CD8-positive, alpha-beta memory T cell (primary cell): ENCODE results near the gene TMEM147. TPM values are rescaled to one million over a fixed set of nuclear protein-coding genes. Genes with fewer than 3 reads are reported as not detected.

Experiments
- CTCF ChIA-PET: fragments of 350-600 bp; sonication (Branson Sonifier 250); formaldehyde crosslinking; loops from one replicate; lab custom pipeline; 2021; ENCODE audit warnings: antibody characterized with exemption; lab: Charles Lee
- POLR2A ChIA-PET: fragments of 350-600 bp; sonication (Branson Sonifier 250); formaldehyde crosslinking; loops from one replicate; lab custom pipeline; 2021; ENCODE audit warnings: antibody characterized with exemption; lab: Charles Lee
- DNase-seq, 5 donors: peaks; one replicate each; pipeline versions ENCODE4 v3.0.0 to v3.0.0-alpha.2; 2020 to 2022; ENCODE audit warnings: mixed read lengths in 1 of 5
- H3K27ac ChIP-seq: one replicate; pipeline ENCODE4 v1.7.0; 2013; ENCODE audit warnings: low read depth, mild to moderate bottlenecking, low read length, moderate library complexity
- H3K27me3 ChIP-seq: 2 replicates; pipeline ENCODE4 v1.7.0; 2013; ENCODE audit warnings: low read length, mild to moderate bottlenecking; ENCODE audit not compliant: insufficient read depth, poor library complexity, severe bottlenecking
- H3K36me3 ChIP-seq: 2 replicates; pipeline ENCODE4 v1.7.0; 2013; ENCODE audit warnings: mild to moderate bottlenecking, low read length, moderate library complexity; ENCODE audit not compliant: insufficient read depth
- H3K4me1 ChIP-seq: 2 replicates; pipeline ENCODE4 v1.7.0; 2013; ENCODE audit warnings: mild to moderate bottlenecking, low read length, moderate library complexity; ENCODE audit not compliant: insufficient read depth
- H3K4me3 ChIP-seq: 2 replicates; pipeline ENCODE4 v1.7.0; 2013; ENCODE audit warnings: mild to moderate bottlenecking, low read length
- H3K9me3 ChIP-seq: 2 replicates; pipeline ENCODE4 v1.7.0; 2013; ENCODE audit warnings: mild to moderate bottlenecking, low read length
- H3K27ac Mint-ChIP-seq, 8 donors: one replicate each; pipeline ENCODE4 v1.8.0; 2020 to 2021; ENCODE audit warnings: mixed read lengths in 8 of 8, mild to moderate bottlenecking in 6 of 8, inconsistent platforms in 3 of 8, moderate library complexity in 3 of 8
- H3K27me3 Mint-ChIP-seq, 2 donors: one replicate each; pipeline ENCODE4 v1.8.0; 2020 to 2021; ENCODE audit warnings: mixed read lengths in 2 of 2, mild to moderate bottlenecking in 1 of 2, moderate library complexity in 1 of 2
- H3K36me3 Mint-ChIP-seq, 3 donors: one replicate each; pipeline ENCODE4 v1.8.0; 2020 to 2021; ENCODE audit warnings: mixed read lengths in 3 of 3, inconsistent platforms in 1 of 3, mild to moderate bottlenecking in 1 of 3
- H3K4me1 Mint-ChIP-seq, 3 donors: one replicate each; pipeline ENCODE4 v1.8.0; 2020 to 2021; ENCODE audit warnings: mixed read lengths in 3 of 3, inconsistent platforms in 1 of 3, mild to moderate bottlenecking in 1 of 3
- H3K4me3 Mint-ChIP-seq, 7 donors: one replicate each; pipeline ENCODE4 v1.8.0; 2020 to 2021; ENCODE audit warnings: mixed read lengths in 7 of 7, mild to moderate bottlenecking in 6 of 7, moderate library complexity in 4 of 7, inconsistent platforms in 2 of 7
- H3K9me3 Mint-ChIP-seq, 5 donors: one replicate each; pipeline ENCODE4 v1.8.0; 2020 to 2022; ENCODE audit warnings: mixed read lengths in 5 of 5, mild to moderate bottlenecking in 3 of 5, moderate library complexity in 2 of 5, inconsistent platforms in 1 of 5
- polyA plus RNA-seq: library from polyadenylated mRNA; unstranded; fragments of 300-500 nt; fragmentation: Illumina TruSeq; gene quantifications from one replicate; pipeline ENCODE4 v1.2.3, GENCODE V29; 2021
- total RNA-seq, 2 experiments: library from RNA; stranded (reverse); gene quantifications; one replicate each; pipeline ENCODE4 v1.2.3, GENCODE V29; 2021

The TMEM147 gene
- total and polyA plus RNA-seq, 3 experiments from 2014 or later: 82.6 to 175 (median 91.4) TPM

GRCh38 chr19:35595928-35596327 is 50.5 kb downstream of the TMEM147 start:
- Mint-ChIP-seq H3K36me3 (no peaks in the 10 kb centered on the region), H3K27ac (peak overlapping the region in 1 of 8 donors; percentile 63), H3K27me3 (peaks cover 5 to 30% of the 10 kb centered on the region in 2 donors), H3K4me3 (no peak overlapping the region), H3K9me3 (no peaks in the 10 kb centered on the region), H3K4me1 (peaks cover 0 to 2% (median 0%) of the 10 kb centered on the region in 3 donors)
- Histone ChIP-seq H3K4me1 (no peaks in the 10 kb centered on the region), H3K27me3 (no peaks in the 10 kb centered on the region), H3K36me3 (no peaks in the 10 kb centered on the region), H3K9me3 (no peaks in the 10 kb centered on the region), H3K4me3 (no peak overlapping the region), H3K27ac (no peak overlapping the region)
- ChIA-PET CTCF (no interaction called here), POLR2A (no interaction called here)
- DNase-seq: no peak

DNA sequence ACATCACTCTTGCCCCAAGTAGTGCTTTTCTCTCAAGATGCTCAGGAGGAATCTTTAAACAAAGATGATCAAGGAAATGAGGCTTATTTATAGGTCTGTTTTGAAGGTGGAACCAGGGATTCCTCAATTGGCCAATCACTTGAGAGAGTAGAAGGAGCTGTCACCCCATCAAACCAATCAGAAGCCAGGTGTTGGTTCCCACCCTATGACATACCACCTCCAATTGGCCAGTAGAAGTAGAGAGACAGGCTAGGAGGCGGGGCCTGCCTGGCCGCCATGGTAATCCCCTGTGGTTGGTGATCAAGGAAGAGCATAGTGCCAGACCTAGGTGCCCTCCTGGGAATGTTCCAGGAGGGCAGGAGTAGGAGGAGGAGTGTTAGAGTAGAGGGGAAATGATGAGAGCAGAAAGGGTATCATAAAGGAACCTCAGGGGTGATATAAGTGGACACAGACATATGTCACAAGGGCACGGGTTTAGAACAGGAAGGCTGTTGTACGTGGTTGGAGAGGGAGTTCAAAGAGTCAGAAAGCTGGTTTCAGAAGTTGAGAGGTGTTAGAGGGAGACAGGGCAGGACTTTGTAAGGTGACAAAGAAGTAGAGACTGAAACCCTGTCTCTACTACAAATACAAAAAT is 51.1 kb downstream of the TMEM147 start:
- CTCF ChIA-PET: no interaction called here
- Mint-ChIP-seq H3K27ac (peak overlapping the region in 1 of 8 donors; percentile 10), H3K4me3 (no peak overlapping the region), H3K4me1 (peaks cover 0 to 2% (median 0%) of the 10 kb centered on the region in 3 donors), H3K36me3 (peaks cover 0 to 3% (median 0%) of the 10 kb centered on the region in 3 donors), H3K27me3 (peaks cover 5 to 35% of the 10 kb centered on the region in 2 donors), H3K9me3 (no peaks in the 10 kb centered on the region)
- H3K9me3 ChIP-seq: no peaks in the 10 kb centered on the region
- H3K4me1 ChIP-seq: no peaks in the 10 kb centered on the region
- no peaks in the 10 kb centered on the region for H3K27me3 ChIP-seq
- no peaks in the 10 kb centered on the region for H3K36me3 ChIP-seq
- no peak overlapping the region for H3K4me3 ChIP-seq
- H3K27ac ChIP-seq: no peak overlapping the region
- no peak for DNase-seq
- POLR2A ChIA-PET: no interaction called here

Other genes with a start within 250 kb of the TMEM147 start
- gene CD22, start 216.4 kb upstream of the TMEM147 start, total RNA-seq: under 1 TPM in 1 of 2 experiments, not detected in 1; 0.09 TPM
- gene CD22, start 216.4 kb upstream of the TMEM147 start, polyA plus RNA-seq: not detected
- not detected for gene FFAR1, start 197.7 kb upstream of the TMEM147 start, total RNA-seq
- not detected for gene FFAR1, start 197.7 kb upstream of the TMEM147 start, polyA plus RNA-seq
- not detected for gene FFAR3, start 187.2 kb upstream of the TMEM147 start, total RNA-seq
- not detected for gene FFAR3, start 187.2 kb upstream of the TMEM147 start, polyA plus RNA-seq
- not detected for gene GPR42, start 174.6 kb upstream of the TMEM147 start, total RNA-seq
- not detected for gene GPR42, start 174.6 kb upstream of the TMEM147 start, polyA plus RNA-seq
- gene FFAR2, start 97.4 kb upstream of the TMEM147 start, total RNA-seq: not detected
- gene FFAR2, start 97.4 kb upstream of the TMEM147 start, polyA plus RNA-seq: not detected
- not detected for gene KRTDAP, start 55.2 kb upstream of the TMEM147 start, total RNA-seq
- gene KRTDAP, start 55.2 kb upstream of the TMEM147 start, polyA plus RNA-seq: not detected
- gene DMKN, start 32.0 kb upstream of the TMEM147 start, total RNA-seq: 1 to 10 TPM; 1.7 to 2.2 TPM
- 10.2 TPM for gene DMKN, start 32.0 kb upstream of the TMEM147 start, polyA plus RNA-seq
- not detected for gene SBSN, start 17.3 kb upstream of the TMEM147 start, total RNA-seq
- not detected for gene SBSN, start 17.3 kb upstream of the TMEM147 start, polyA plus RNA-seq
- not detected for gene GAPDHS, start 12.2 kb upstream of the TMEM147 start, total RNA-seq
- not detected for gene GAPDHS, start 12.2 kb upstream of the TMEM147 start, polyA plus RNA-seq
- gene ATP4A, start 18.0 kb downstream of the TMEM147 start, total RNA-seq: not detected
- gene ATP4A, start 18.0 kb downstream of the TMEM147 start, polyA plus RNA-seq: not detected
- gene PMIS2, start 40.5 kb downstream of the TMEM147 start, total RNA-seq: not detected
- not detected for gene PMIS2, start 40.5 kb downstream of the TMEM147 start, polyA plus RNA-seq
- 10 to 100 TPM; 37.3 to 39.3 TPM for gene HAUS5, start 67.1 kb downstream of the TMEM147 start, total RNA-seq
- gene HAUS5, start 67.1 kb downstream of the TMEM147 start, polyA plus RNA-seq: 6.7 TPM
- gene RBM42, start 83.4 kb downstream of the TMEM147 start, total RNA-seq: 100 to 1,000 TPM; 109 to 116 TPM
- gene RBM42, start 83.4 kb downstream of the TMEM147 start, polyA plus RNA-seq: 62.4 TPM
- gene ETV2, start 96.1 kb downstream of the TMEM147 start, total RNA-seq: 1 to 10 TPM; 1.2 TPM
- 1.4 TPM for gene ETV2, start 96.1 kb downstream of the TMEM147 start, polyA plus RNA-seq
- gene COX6B1, start 102.7 kb downstream of the TMEM147 start, total RNA-seq: 100 to 1,000 TPM; 433 to 452 TPM
- 753 TPM for gene COX6B1, start 102.7 kb downstream of the TMEM147 start, polyA plus RNA-seq
- under 1 TPM in 1 of 2 experiments, not detected in 1; 0.22 TPM for gene UPK1A, start 120.9 kb downstream of the TMEM147 start, total RNA-seq
- not detected for gene UPK1A, start 120.9 kb downstream of the TMEM147 start, polyA plus RNA-seq
- gene ZBTB32, start 158.9 kb downstream of the TMEM147 start, total RNA-seq: 100 to 1,000 TPM; 223 to 225 TPM
- 0.77 TPM for gene ZBTB32, start 158.9 kb downstream of the TMEM147 start, polyA plus RNA-seq
- gene KMT2B, start 172.4 kb downstream of the TMEM147 start, total RNA-seq: 10 to 100 TPM; 62.6 to 67.8 TPM
- 2.9 TPM for gene KMT2B, start 172.4 kb downstream of the TMEM147 start, polyA plus RNA-seq
- gene IGFLR1, start 196.8 kb downstream of the TMEM147 start, total RNA-seq: 100 to 1,000 TPM; 108 to 110 TPM
- gene IGFLR1, start 196.8 kb downstream of the TMEM147 start, polyA plus RNA-seq: 96.7 TPM
- 10 to 100 TPM; 29.0 to 32.2 TPM for gene U2AF1L4, start 199.8 kb downstream of the TMEM147 start, total RNA-seq
- 37.5 TPM for gene U2AF1L4, start 199.8 kb downstream of the TMEM147 start, polyA plus RNA-seq
- 10 to 100 TPM; 50.8 to 57.8 TPM for gene PSENEN, start 200.0 kb downstream of the TMEM147 start, total RNA-seq
- gene PSENEN, start 200.0 kb downstream of the TMEM147 start, polyA plus RNA-seq: 101 TPM
- 10 to 100 TPM in 1 of 2 experiments, 1 to 10 TPM in 1; 8.8 to 10.5 TPM for gene LIN37, start 202.9 kb downstream of the TMEM147 start, total RNA-seq
- gene LIN37, start 202.9 kb downstream of the TMEM147 start, polyA plus RNA-seq: 12.7 TPM
- gene HSPB6, start 211.4 kb downstream of the TMEM147 start, total RNA-seq: not detected
- not detected for gene HSPB6, start 211.4 kb downstream of the TMEM147 start, polyA plus RNA-seq
- gene PROSER3, start 212.6 kb downstream of the TMEM147 start, total RNA-seq: 10 to 100 TPM; 35.2 to 40.5 TPM
- gene PROSER3, start 212.6 kb downstream of the TMEM147 start, polyA plus RNA-seq: 8.3 TPM
- 10 to 100 TPM in 1 of 2 experiments, 1 to 10 TPM in 1; 9.2 to 11.9 TPM for gene ARHGAP33, start 229.9 kb downstream of the TMEM147 start, total RNA-seq
- 0.71 TPM for gene ARHGAP33, start 229.9 kb downstream of the TMEM147 start, polyA plus RNA-seq